IMR-90 (cell line): ENCODE results near the gene IP6K3. TPM values are rescaled to one million over a fixed set of nuclear protein-coding genes. Genes with fewer than 3 reads are reported as not detected.

Experiments
- ATAC-seq: fragments of 200-7000 bp; cut with Tn5 transposase; 2 replicates; pipeline ENCODE4 v1.9.1; 2020; ENCODE audit warnings: low read depth, mild to moderate bottlenecking, moderate library complexity
- BruUV-seq: library from RNA; stranded (reverse); fragments of 400-500 nt; replicated peaks from 2 replicates; lab custom pipeline; 2021; lab: Mats Ljungman, UMichigan
- CTCF ChIA-PET: fragments of 300-600 bp; formaldehyde crosslinking; extraction: SDS; loops from one replicate; lab custom pipeline; 2021; ENCODE audit warnings: antibody characterized with exemption; lab: Yijun Ruan, JAX
- POLR2A ChIA-PET: fragments of 300-600 bp; sonication (Branson Sonifier 250); formaldehyde crosslinking; loops from one replicate; lab custom pipeline; 2022; ENCODE audit warnings: antibody characterized with exemption; ENCODE audit not compliant: unreplicated experiment; lab: Charles Lee
- DNase-seq: peaks from one replicate; pipeline ENCODE4 v3.0.0; 2013
- H2AFZ ChIP-seq: replicated peaks from 2 replicates; pipeline ENCODE3; 2013; ENCODE audit warnings: low read length, mild to moderate bottlenecking; ENCODE audit not compliant: poor library complexity
- H2AK5ac ChIP-seq: 2 replicates; pipeline ENCODE4 v1.6.1; 2013; ENCODE audit warnings: low read depth, low read length, inconsistent platforms
- H2AK9ac ChIP-seq: replicated peaks from 2 replicates; pipeline ENCODE3; 2013; ENCODE audit warnings: mild to moderate bottlenecking, low read depth, low read length, moderate library complexity; ENCODE audit not compliant: poor library complexity
- H2BK120ac ChIP-seq: 2 replicates; pipeline ENCODE4 v1.6.1; 2013; ENCODE audit warnings: low read depth, low read length, inconsistent platforms
- H2BK15ac ChIP-seq: 3 replicates; pipeline ENCODE4 v1.6.1; 2013; ENCODE audit warnings: low read depth, low read length, inconsistent platforms
- H2BK20ac ChIP-seq: 2 replicates; pipeline ENCODE4 v1.6.1; 2013; ENCODE audit warnings: low read depth, mild to moderate bottlenecking, inconsistent platforms, low read length, moderate library complexity
- H2BK5ac ChIP-seq: 2 replicates; pipeline ENCODE4 v1.6.1; 2013; ENCODE audit warnings: mild to moderate bottlenecking, low read depth, low read length, inconsistent platforms; ENCODE audit not compliant: poor library complexity, severe bottlenecking
- H3K14ac ChIP-seq: replicated peaks from 2 replicates; pipeline ENCODE4 v1.6.1; 2013; ENCODE audit warnings: low read depth, low read length, inconsistent platforms
- H3K18ac ChIP-seq: 2 replicates; pipeline ENCODE4 v1.6.1; 2013; ENCODE audit warnings: low read depth, low read length, control low read depth
- H3K23ac ChIP-seq: 2 replicates; pipeline ENCODE4 v1.6.1; 2013; ENCODE audit warnings: low read depth, low read length, inconsistent platforms
- H3K27ac ChIP-seq: 2 replicates; pipeline ENCODE4 v1.5.1; 2013; ENCODE audit warnings: mild to moderate bottlenecking, control low read depth, low read length; ENCODE audit not compliant: insufficient read depth
- H3K27me3 ChIP-seq: 2 replicates; pipeline ENCODE4 v1.6.1; 2013; ENCODE audit warnings: low read length; ENCODE audit not compliant: control insufficient read depth, insufficient read depth
- H3K36me3 ChIP-seq: 2 replicates; pipeline ENCODE4 v1.6.1; 2013; ENCODE audit warnings: low read length, mixed read lengths; ENCODE audit not compliant: control insufficient read depth, insufficient read depth
- H3K4ac ChIP-seq: 2 replicates; pipeline ENCODE4 v1.6.1; 2013; ENCODE audit warnings: low read depth, low read length, inconsistent platforms
- H3K4me1 ChIP-seq: 2 replicates; pipeline ENCODE4 v1.6.1; 2013; ENCODE audit warnings: low read length, mixed read lengths; ENCODE audit not compliant: control insufficient read depth, insufficient read depth
- H3K4me2 ChIP-seq: 2 replicates; pipeline ENCODE4 v1.6.1; 2013; ENCODE audit warnings: low read depth, mild to moderate bottlenecking, control low read depth, low read length, moderate library complexity
- H3K4me3 ChIP-seq: 2 replicates; pipeline ENCODE4 v1.5.1; 2013; ENCODE audit warnings: low read depth, mild to moderate bottlenecking, control low read depth, low read length, moderate library complexity; ENCODE audit not compliant: insufficient read depth
- H3K56ac ChIP-seq: 2 replicates; pipeline ENCODE4 v1.6.1; 2013; ENCODE audit warnings: low read length, inconsistent platforms; ENCODE audit not compliant: insufficient read depth; ENCODE audit errors: extremely low read depth
- H3K79me1 ChIP-seq, 2 experiments: 2 replicates each; pipeline ENCODE4 v1.6.1; 2013; ENCODE audit warnings: low read length in 2 of 2, inconsistent platforms in 1 of 2, low read depth in 1 of 2
- H3K9ac ChIP-seq: 2 replicates; pipeline ENCODE4 v1.6.1; 2013; ENCODE audit warnings: low read depth, low read length, control low read depth
- H3K9me1 ChIP-seq: 2 replicates; pipeline ENCODE4 v1.6.1; 2013; ENCODE audit warnings: low read length, inconsistent platforms; ENCODE audit not compliant: insufficient read depth
- H3K9me3 ChIP-seq: 2 replicates; pipeline ENCODE4 v1.6.1; 2013; ENCODE audit warnings: low read length; ENCODE audit not compliant: control insufficient read depth, insufficient read depth
- H4K20me1 ChIP-seq: 2 replicates; pipeline ENCODE4 v1.6.1; 2013; ENCODE audit warnings: low read length, inconsistent platforms; ENCODE audit not compliant: insufficient read depth
- H4K5ac ChIP-seq: 2 replicates; pipeline ENCODE4 v1.6.1; 2013; ENCODE audit warnings: mild to moderate bottlenecking, low read depth, low read length, control low read depth
- H4K8ac ChIP-seq, 2 experiments: 2 replicates each; pipeline ENCODE4 v1.6.1; 2013; ENCODE audit warnings: low read depth in 2 of 2, low read length in 2 of 2, control low read depth in 1 of 2, inconsistent platforms in 1 of 2
- H4K91ac ChIP-seq: 2 replicates; pipeline ENCODE4 v1.6.1; 2013; ENCODE audit warnings: low read depth, low read length, inconsistent platforms; ENCODE audit not compliant: insufficient read depth
- BHLHE40 ChIP-seq: fragments of 150-350 bp; IDR thresholded peaks from 2 replicates; pipeline ENCODE4 v1.6.1; 2016; ENCODE audit warnings: mild to moderate bottlenecking, low read depth, low read length
- CHD1 ChIP-seq: IDR thresholded peaks from 2 replicates; pipeline ENCODE4 v1.6.1; 2012; ENCODE audit warnings: low read depth, low read length, improper control_type of control experiment
- FOS ChIP-seq: fragments of 150-350 bp; IDR thresholded peaks from 2 replicates; pipeline ENCODE4 v1.6.1; 2016; ENCODE audit warnings: low read depth, low read length
- MAFK ChIP-seq: IDR thresholded peaks from 2 replicates; pipeline ENCODE4 v1.6.1; 2012; ENCODE audit warnings: low read depth, low read length, improper control_type of control experiment
- MAZ ChIP-seq: IDR thresholded peaks from 2 replicates; pipeline ENCODE4 v1.6.1; 2012; ENCODE audit warnings: low read depth, mild to moderate bottlenecking, low read length, improper control_type of control experiment, moderate library complexity, borderline replicate concordance
- NFE2L2 ChIP-seq: fragments of 150-350 bp; IDR thresholded peaks from 2 replicates; pipeline ENCODE4 v1.6.1; 2016; ENCODE audit warnings: low read depth, mild to moderate bottlenecking, low read length
- POLR2A ChIP-seq: IDR thresholded peaks from 2 replicates; pipeline ENCODE4 v1.6.1; 2012; ENCODE audit warnings: mild to moderate bottlenecking, low read depth, low read length
- RAD21 ChIP-seq: IDR thresholded peaks from 2 replicates; pipeline ENCODE4 v1.6.1; 2012; ENCODE audit warnings: low read length, improper control_type of control experiment
- RCOR1 ChIP-seq: IDR thresholded peaks from 2 replicates; pipeline ENCODE4 v1.6.1; 2012; ENCODE audit warnings: mild to moderate bottlenecking, low read length, improper control_type of control experiment; ENCODE audit not compliant: insufficient replicate concordance
- RFX5 ChIP-seq: IDR thresholded peaks from 2 replicates; pipeline ENCODE4 v1.8.0; 2012; ENCODE audit warnings: low read depth, mild to moderate bottlenecking, low read length, moderate library complexity
- SMC3 ChIP-seq: fragments of 150-350 bp; IDR thresholded peaks from 2 replicates; pipeline ENCODE4 v1.6.1; 2016; ENCODE audit warnings: low read depth, mild to moderate bottlenecking, antibody characterized with exemption, low read length, moderate library complexity
- WGBS, 2 experiments: methylation state at CpG; one replicate each; pipeline versions ENCODE4 v1.1.5 to v1.1.7; 2013; ENCODE audit warnings: missing lambda C conversion rate in 2 of 2; ENCODE audit not compliant: insufficient read length in 1 of 2; ENCODE audit errors: extremely low coverage in 2 of 2; 5-methylcytosine and 5-hydroxymethylcytosine counted together
- dilution Hi-C: fragments of 300-500 bp; cut with HindIII; formaldehyde crosslinking; loops from one replicate; pipeline ENCODE4 v1.14.3; 2018; ENCODE audit warnings: low sequenced_read_pairs; ENCODE audit not compliant: unreplicated experiment
- in situ Hi-C: fragments of 300-500 bp; cut with MboI; formaldehyde crosslinking; loops from 3 replicates; pipeline ENCODE4 v1.14.3; 2019; ENCODE audit warnings: low sequenced_read_pairs, inconsistent platforms, mixed read lengths
- intact Hi-C: fragments of 100-400 bp; cut with micrococcal nuclease; formaldehyde crosslinking; loops from 2 replicates; pipeline ENCODE4 v1.10.0; 2022
- polyA plus RNA-seq, 3 experiments: library from polyadenylated mRNA; depleted of rRNA; stranded (reverse); fragments of >200 nt; gene quantifications; 2 replicates each; pipeline ENCODE4 v1.2.3, GENCODE V29; 2012; ENCODE audit warnings: low replicate concordance in 1 of 3
- total RNA-seq: library from RNA; depleted of rRNA; stranded (reverse); fragments of >200 nt; gene quantifications from 2 replicates; pipeline ENCODE4 v1.2.3, GENCODE V29; 2012
- TF ChIP-seq, protein P1 (sequence below): fragments of 150-350 bp; IDR thresholded peaks from 2 replicates; pipeline ENCODE4 v1.6.1; 2016; ENCODE audit warnings: low read depth, mild to moderate bottlenecking, low read length, moderate library complexity, borderline replicate concordance

Gene IP6K3
- total and polyA plus RNA-seq, 2 of the 4 experiments (the other 2 are of a cell fraction) = 0.18 to 0.51 TPM

DNA sequence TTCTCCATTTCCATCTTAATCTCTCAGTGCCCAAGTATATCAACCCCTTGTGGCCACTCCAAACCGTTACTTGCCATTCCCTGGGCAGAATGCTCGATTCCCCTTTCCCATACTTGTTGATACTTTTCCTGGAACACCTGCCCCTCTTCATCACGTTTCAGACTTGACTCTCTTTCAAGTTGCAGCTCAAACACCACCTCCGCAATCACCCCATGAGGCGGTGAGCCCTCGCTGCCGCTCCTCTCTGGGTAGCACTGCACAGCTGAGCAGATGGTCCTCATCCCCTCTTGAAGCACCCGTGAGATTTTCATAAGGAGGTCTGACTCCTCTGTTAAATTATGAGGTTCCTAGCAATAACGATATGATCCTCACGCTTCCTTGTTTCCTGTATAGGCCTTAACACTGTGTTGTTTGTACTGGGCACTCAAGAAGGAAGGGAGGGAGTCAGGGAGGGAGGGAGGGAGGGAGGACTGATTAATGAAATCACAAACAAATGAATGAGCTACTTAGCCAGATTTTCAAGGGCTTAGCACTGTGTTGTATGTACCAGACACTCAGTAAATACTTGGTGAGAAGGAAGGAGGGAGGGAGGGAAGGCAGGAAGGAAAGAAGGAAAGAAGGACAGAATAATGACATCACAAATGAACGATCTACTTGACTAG, 27.2 kb downstream of the IP6K3 start:
- POLR2A ChIA-PET = no interaction called here
- H2AFZ ChIP-seq = no peak overlapping the region
- H3K27ac ChIP-seq = no peak overlapping the region
- H3K4me3 ChIP-seq = no peak overlapping the region
- H3K9me1 ChIP-seq = no peaks in the 10 kb centered on the region
- H4K20me1 ChIP-seq = no peaks in the 10 kb centered on the region
- no peak overlapping the region for H3K23ac ChIP-seq
- no peak overlapping the region for H3K9ac ChIP-seq
- H2AK5ac ChIP-seq = no peak overlapping the region
- no peak for DNase-seq
- H3K4me2 ChIP-seq = no peak overlapping the region
- no peak overlapping the region for H4K91ac ChIP-seq
- 58% methylated on average over 6 of the region's 11 CpGs; no CpG with 5 or more reads in 1 of the 2 experiments for WGBS, 2 experiments
- H2AK9ac ChIP-seq = no peak overlapping the region
- no peak overlapping the region for H4K8ac ChIP-seq
- no peak overlapping the region for H3K18ac ChIP-seq
- dilution Hi-C loops (no loop called here), intact Hi-C loops (no loop called here), in situ Hi-C loops (loop anchor here (10.0 kb wide), 1 partner anchor 435 kb away; no protein-coding TSS in a partner anchor)
- no TSS peak for BruUV-seq
- H2BK120ac ChIP-seq = no peak overlapping the region
- no peak overlapping the region for H2BK5ac ChIP-seq
- H2BK20ac ChIP-seq = no peak overlapping the region
- H3K27me3 ChIP-seq = peaks cover 58% of the 10 kb centered on the region
- no peak for TF ChIP-seq CHD1
- no peak for TF ChIP-seq NFE2L2
- TF ChIP-seq SMC3 = no peak
- TF ChIP-seq, protein P1, sequence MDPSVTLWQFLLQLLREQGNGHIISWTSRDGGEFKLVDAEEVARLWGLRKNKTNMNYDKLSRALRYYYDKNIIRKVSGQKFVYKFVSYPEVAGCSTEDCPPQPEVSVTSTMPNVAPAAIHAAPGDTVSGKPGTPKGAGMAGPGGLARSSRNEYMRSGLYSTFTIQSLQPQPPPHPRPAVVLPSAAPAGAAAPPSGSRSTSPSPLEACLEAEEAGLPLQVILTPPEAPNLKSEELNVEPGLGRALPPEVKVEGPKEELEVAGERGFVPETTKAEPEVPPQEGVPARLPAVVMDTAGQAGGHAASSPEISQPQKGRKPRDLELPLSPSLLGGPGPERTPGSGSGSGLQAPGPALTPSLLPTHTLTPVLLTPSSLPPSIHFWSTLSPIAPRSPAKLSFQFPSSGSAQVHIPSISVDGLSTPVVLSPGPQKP = no peak
- TF ChIP-seq MAFK = no peak
- TF ChIP-seq RAD21 = no peak
- no peak for TF ChIP-seq RCOR1
- TF ChIP-seq BHLHE40 = no peak
- no peak for TF ChIP-seq MAZ
- no peak for TF ChIP-seq FOS
- TF ChIP-seq POLR2A = no peak
- no peak for TF ChIP-seq RFX5
- H2BK15ac ChIP-seq = no peak overlapping the region
- H3K4me1 ChIP-seq = no peaks in the 10 kb centered on the region
- H3K79me1 ChIP-seq = no peaks in the 10 kb centered on the region
- no peak for ATAC-seq
- H3K4ac ChIP-seq = no peak overlapping the region
- no peak overlapping the region for H4K5ac ChIP-seq
- H3K14ac ChIP-seq = no peak overlapping the region
- H3K36me3 ChIP-seq = no peaks in the 10 kb centered on the region
- CTCF ChIA-PET = no interaction called here
- H3K56ac ChIP-seq = no peak overlapping the region
- H3K9me3 ChIP-seq = no peaks in the 10 kb centered on the region
